Psoas muscle (tissue), 8 donors: ENCODE measurements around the gene FDCSP. TPM values are rescaled to one million over a fixed set of nuclear protein-coding genes. Genes with fewer than 3 reads are reported as not detected.

Experiments
- ATAC-seq, 4 donors: fragments of 200-7000 bp; cut with Tn5 transposase; one replicate each; pipeline ENCODE4 v1.9.1; 2020; ENCODE audit warnings: moderate library complexity in 3 of 4, mild to moderate bottlenecking in 2 of 4
- DNase-seq, 2 donors: peaks; one replicate each; pipeline ENCODE4 v3.0.0-alpha.2; 2020
- H3K27ac ChIP-seq: fragments of 200-600 bp; one replicate; pipeline ENCODE4 v1.8.0; 2022
- H3K27me3 ChIP-seq, 3 donors: fragments of 200-600 bp in 1 of 3; one replicate each; pipeline versions ENCODE4 v1.6.1 to v1.8.0; 2013 to 2022; ENCODE audit warnings: low read length in 2 of 3, mild to moderate bottlenecking in 2 of 3, moderate library complexity in 1 of 3; ENCODE audit not compliant: insufficient read depth in 3 of 3
- H3K36me3 ChIP-seq, 2 donors: fragments of 200-600 bp in 1 of 2; one replicate each; pipeline versions ENCODE4 v1.6.1 to v1.8.0; 2013 to 2022; ENCODE audit warnings: low read depth in 1 of 2, mild to moderate bottlenecking in 1 of 2, moderate library complexity in 1 of 2; ENCODE audit not compliant: insufficient read depth in 1 of 2
- H3K4me1 ChIP-seq: fragments of 200-600 bp; one replicate; pipeline ENCODE4 v1.8.0; 2022
- H3K4me3 ChIP-seq: fragments of 200-600 bp; one replicate; pipeline ENCODE4 v1.8.0; 2022; ENCODE audit warnings: mild to moderate bottlenecking
- H3K9me3 ChIP-seq: fragments of 200-600 bp; one replicate; pipeline ENCODE4 v1.8.0; 2022
- CTCF ChIP-seq: fragments of 200-600 bp; IDR thresholded peaks from one replicate; pipeline ENCODE4 v1.8.0; 2022; ENCODE audit warnings: antibody characterized with exemption
- WGBS, 3 donors: extraction: QIAGEN DNeasy Blood & Tissue Kit; methylation state at CpG; one replicate each; pipeline versions ENCODE4 v1.1.6 to v1.1.7; 2013; 5-methylcytosine and 5-hydroxymethylcytosine counted together
- intact Hi-C, 2 donors: fragments of 100-400 bp; cut with DNase I; formaldehyde crosslinking; loops; one replicate each; pipeline versions ENCODE4 v1.11.0 to v1.14.2; 2022
- polyA plus RNA-seq, 3 donors: library from polyadenylated mRNA; stranded (reverse); fragments of 200-250 nt; gene quantifications; one replicate each; pipeline ENCODE4 v1.2.3, GENCODE V29; 2013
- total RNA-seq, 4 donors: library from RNA; stranded (reverse); fragmentation: NEBNext Ultra II Directional in 2 of 4; extraction: Animal tissue kit (Norgen Biotek cat#: 25700) in 2 of 4; gene quantifications; one replicate each; pipeline versions ENCODE4 v1.2.1 to v1.2.4, GENCODE V29; 2021 to 2023
- donor health status: healthy with polysubstance abuse.
- donor health status: DM: no; HTN: no; CAD: no; lungs with moderate emphysema.
- donor health status: Bipolar disorder and iron deficiency.
- donor health status: healthy.
- donor health status: DM: yes; HTN: yes; CAD: no.
- donor health status: DM: no; HTN: no; CAD: no.
- donor health status: DM: no; HTN: no; CAD: no.
- donor health status: DM: yes; HTN: yes; CAD: no.

FDCSP gene
- total and polyA plus RNA-seq, 7 donors, result not detected

- no peak overlapping the region for H3K4me3 ChIP-seq
- 92 to 96% (median 95%) methylated on average over 1 of the region's 1 CpG for WGBS, 3 donors
- DNase-seq, result no peak
- H3K9me3 ChIP-seq, result no peaks in the 10 kb centered on the region
- H3K27ac ChIP-seq, result no peak overlapping the region
- no peaks in the 10 kb centered on the region for H3K36me3 ChIP-seq
- no peak for TF ChIP-seq CTCF
- intact Hi-C loops, result no loop called here
- H3K4me1 ChIP-seq, result no peaks in the 10 kb centered on the region
- H3K27me3 ChIP-seq, result no peaks in the 10 kb centered on the region
- no peak for ATAC-seq
Observed at GRCh38 chr4:70190579-70190978, 35.3 kb upstream of the FDCSP start.

DNA sequence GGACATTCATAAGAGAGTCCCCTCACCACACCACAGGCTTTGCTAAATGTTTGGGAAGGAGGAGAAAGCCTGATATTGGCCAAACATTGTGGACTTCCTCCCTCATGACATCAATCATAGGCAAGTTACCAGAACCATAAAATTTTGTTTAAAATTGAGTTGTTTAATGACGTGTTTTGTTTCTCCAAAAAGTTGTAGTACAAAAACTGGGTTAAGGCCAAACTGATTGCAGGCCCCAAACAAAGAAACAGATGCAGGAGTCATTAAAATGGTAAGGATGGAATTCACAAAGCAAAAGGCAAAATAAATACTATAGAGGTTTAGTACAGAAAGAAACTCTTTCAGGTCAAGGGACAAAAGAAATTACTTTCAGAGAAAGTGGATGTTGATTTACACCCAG lies 34.3 kb upstream of the FDCSP start:
- Histone ChIP-seq H3K4me3 (no peak overlapping the region), H3K27ac (no peak overlapping the region), H3K27me3 (no peaks in the 10 kb centered on the region), H3K9me3 (no peaks in the 10 kb centered on the region), H3K36me3 (no peaks in the 10 kb centered on the region), H3K4me1 (no peaks in the 10 kb centered on the region)
- no peak for ATAC-seq
- no peak for TF ChIP-seq CTCF
- 33 to 44% (median 37%) methylated on average over 1 of the region's 1 CpG for WGBS, 3 donors
- no peak for DNase-seq
- intact Hi-C loops, result no loop called here

GRCh38 chr4:70192895-70193294 lies 33.0 kb upstream of the FDCSP start:
- H3K4me1 ChIP-seq, result no peaks in the 10 kb centered on the region
- DNase-seq, result no peak
- H3K4me3 ChIP-seq, result no peak overlapping the region
- H3K27ac ChIP-seq, result no peak overlapping the region
- no peaks in the 10 kb centered on the region for H3K27me3 ChIP-seq
- TF ChIP-seq CTCF, result no peak
- H3K36me3 ChIP-seq, result no peaks in the 10 kb centered on the region
- H3K9me3 ChIP-seq, result no peaks in the 10 kb centered on the region
- WGBS, 3 donors, result 85 to 94% (median 89%) methylated on average over 2 of the region's 2 CpGs
- no peak for ATAC-seq
- intact Hi-C loops, result no loop called here

DNA sequence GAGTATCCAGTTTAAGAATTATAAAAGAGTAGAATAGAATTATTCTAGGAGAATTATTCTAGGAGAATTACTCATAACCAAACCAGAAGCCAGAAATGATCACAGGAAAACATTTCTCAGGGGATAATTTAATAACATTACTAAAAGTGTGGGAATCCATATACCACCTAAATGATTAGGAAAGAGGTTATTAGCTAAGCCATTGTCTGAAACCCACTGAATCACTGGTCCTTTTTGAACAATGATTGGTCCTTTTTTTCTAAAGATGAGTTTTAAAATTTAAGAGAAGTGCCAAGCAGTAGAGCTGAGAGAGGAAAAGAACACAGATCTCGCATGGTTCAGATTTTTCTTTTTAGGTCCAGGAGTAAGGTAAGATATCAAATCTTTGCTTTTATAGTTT lies 30.5 kb upstream of the FDCSP start, which contains the start of gene ODAM:
TSS of gene ODAM (plus strand) at position 301 of the 400 bp plus-strand sequence. CDS start 819 bp downstream, outside the sequence.
- ATAC-seq, result no peak
- Histone ChIP-seq H3K9me3 (no peaks in the 10 kb centered on the region), H3K4me3 (no peak within 1 kb of the TSS), H3K36me3 (no peaks in the 10 kb centered on the region), H3K4me1 (no peaks in the 10 kb centered on the region), H3K27ac (no peak within 1 kb of the TSS), H3K27me3 (no peaks in the 10 kb centered on the region)
- no peak for DNase-seq
- intact Hi-C loops, result no loop called here
- TF ChIP-seq CTCF, result no peak
- WGBS, 3 donors, result 78 to 89% (median 81%) methylated on average over 1 of the region's 1 CpG

DNA sequence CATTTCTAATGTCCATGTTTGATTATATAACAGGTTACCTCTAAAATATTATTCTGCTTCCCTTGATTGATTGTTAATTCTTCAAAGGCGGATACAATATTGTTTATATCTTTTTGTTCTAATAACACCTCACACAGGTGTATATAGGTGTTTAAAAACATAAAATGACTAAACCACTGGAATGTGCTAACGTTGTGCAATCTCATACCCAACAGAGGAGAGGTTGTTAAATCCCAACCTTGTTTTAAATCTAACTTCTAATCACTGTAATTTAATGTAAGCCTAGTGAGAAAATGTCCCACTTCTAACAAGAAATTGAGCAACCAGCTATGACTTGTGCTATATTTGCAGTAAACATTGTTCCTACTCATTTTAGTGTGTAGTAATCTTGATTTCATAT lies 29.1 kb upstream of the FDCSP start:
- Histone ChIP-seq H3K36me3 (no peaks in the 10 kb centered on the region), H3K27ac (no peak overlapping the region), H3K4me3 (no peak overlapping the region), H3K9me3 (no peaks in the 10 kb centered on the region), H3K4me1 (no peaks in the 10 kb centered on the region), H3K27me3 (no peaks in the 10 kb centered on the region)
- ATAC-seq (no peak), DNase-seq (no peak)
- WGBS, 3 donors, result 68 to 74% (median 68%) methylated on average over 2 of the region's 2 CpGs
- no peak for TF ChIP-seq CTCF
- intact Hi-C loops, result no loop called here
